ENCODE data around the gene OR2M5. TPM values are rescaled to one million over a fixed set of nuclear protein-coding genes. Genes with fewer than 3 reads are reported as not detected.

The OR2M5 gene
- total RNA-seq, 4 donors from 2014 or later, result not detected

- Histone ChIP-seq H3K36me3 (no peaks in the 10 kb centered on the region), H3K4me3 (no peak overlapping the region), H3K27ac (replicated peaks in 1 of 4) (no peak overlapping the region), H3K9me3 (peaks cover 0 to 4% (median 0%) of the 10 kb centered on the region in 4 donors), H3K4me1 (no peaks in the 10 kb centered on the region), H3K27me3 (no peaks in the 10 kb centered on the region)
- DNase-seq (ENCODE audit: extremely low spot score), result no peak
- no peak for TF ChIP-seq POLR2A (IDR thresholded peaks at IDR 0.05; ENCODE audit: low read depth)
- no peak for TF ChIP-seq EP300 (IDR thresholded peaks at IDR 0.05)
- no peak for TF ChIP-seq CTCF (IDR thresholded peaks at IDR 0.05)
- no peak for TF ChIP-seq POLR2AphosphoS5 (IDR thresholded peaks at IDR 0.05)
- WGBS, result 68% methylated on average over 7 of the region's 7 CpGs
- intact Hi-C loops (cut with DNase I), result no loop called here
These were observed 39.0 kb downstream of the OR2M5 start for GRCh38 chr1:248183996-248184395.

GRCh38 chr1:248187363-248187762 is 42.4 kb downstream of the OR2M5 start:
- Histone ChIP-seq H3K4me3 (no peak overlapping the region), H3K4me1 (no peaks in the 10 kb centered on the region), H3K27me3 (no peaks in the 10 kb centered on the region), H3K9me3 (peaks cover 0 to 2% (median 0%) of the 10 kb centered on the region in 4 donors), H3K36me3 (no peaks in the 10 kb centered on the region), H3K27ac (replicated peaks in 1 of 4) (no peak overlapping the region)
- intact Hi-C loops (cut with DNase I), result no loop called here
- TF ChIP-seq EP300 (IDR thresholded peaks at IDR 0.05), result no peak
- no peak for TF ChIP-seq POLR2AphosphoS5 (IDR thresholded peaks at IDR 0.05)
- no peak for TF ChIP-seq POLR2A (IDR thresholded peaks at IDR 0.05; ENCODE audit: low read depth)
- no peak for DNase-seq (ENCODE audit: extremely low spot score)
- 75% methylated on average over 3 of the region's 3 CpGs for WGBS

- Histone ChIP-seq H3K4me1 (no peaks in the 10 kb centered on the region), H3K9me3 (peaks cover 0 to 14% (median 5%) of the 10 kb centered on the region in 4 donors), H3K27me3 (no peaks in the 10 kb centered on the region), H3K36me3 (no peaks in the 10 kb centered on the region), H3K4me3 (no peak overlapping the region), H3K27ac (replicated peaks in 1 of 4) (no peak overlapping the region)
- TF ChIP-seq EP300 (IDR thresholded peaks at IDR 0.05) (no peak), POLR2AphosphoS5 (IDR thresholded peaks at IDR 0.05) (no peak), CTCF (IDR thresholded peaks at IDR 0.05) (no peak), POLR2A (IDR thresholded peaks at IDR 0.05; ENCODE audit: low read depth) (no peak)
- 83% methylated on average over 3 of the region's 11 CpGs for WGBS
- DNase-seq (ENCODE audit: extremely low spot score), result no peak
- intact Hi-C loops (cut with DNase I), result no loop called here
These were observed 44.1 kb downstream of the OR2M5 start for GRCh38 chr1:248189026-248189425.

GRCh38 chr1:248194117-248194516 is 49.2 kb downstream of the OR2M5 start:
- Histone ChIP-seq H3K4me1 (no peaks in the 10 kb centered on the region), H3K27ac (replicated peaks in 1 of 4) (no peak overlapping the region), H3K9me3 (peaks cover 0 to 14% (median 5%) of the 10 kb centered on the region in 4 donors), H3K4me3 (no peak overlapping the region), H3K36me3 (no peaks in the 10 kb centered on the region), H3K27me3 (no peaks in the 10 kb centered on the region)
- intact Hi-C loops (cut with DNase I), result no loop called here
- TF ChIP-seq CTCF (IDR thresholded peaks at IDR 0.05) (no peak), POLR2AphosphoS5 (IDR thresholded peaks at IDR 0.05) (no peak), EP300 (IDR thresholded peaks at IDR 0.05) (no peak), POLR2A (IDR thresholded peaks at IDR 0.05; ENCODE audit: low read depth) (no peak)
- DNase-seq (ENCODE audit: extremely low spot score), result no peak
- WGBS, result 41% methylated on average over 1 of the region's 1 CpG

Other genes starting within 250 kb of the OR2M5 start
- gene OR2W3, start 249.6 kb upstream of the OR2M5 start, total RNA-seq, result 1 to 10 TPM in 1 of 4 donors, under 1 TPM in 2, not detected in 1; 0.34 to 1.9 (median 0.83) TPM
- gene OR2T8, start 224.9 kb upstream of the OR2M5 start, total RNA-seq, result not detected
- gene OR2AJ1, start 220.3 kb upstream of the OR2M5 start, total RNA-seq, result not detected
- gene OR2L8, start 196.3 kb upstream of the OR2M5 start, total RNA-seq, result not detected
- gene OR2AK2, start 179.9 kb upstream of the OR2M5 start, total RNA-seq, result not detected
- gene OR2L5, start 131.5 kb upstream of the OR2M5 start, total RNA-seq, result not detected
- gene OR2L2, start 115.1 kb upstream of the OR2M5 start, total RNA-seq, result not detected
- not detected for gene OR2L3, start 98.3 kb upstream of the OR2M5 start, total RNA-seq
- not detected for gene OR2L13, start 50.0 kb upstream of the OR2M5 start, total RNA-seq
- gene OR2M2, start 29.7 kb downstream of the OR2M5 start, total RNA-seq, result not detected
- not detected for gene OR2M3, start 52.1 kb downstream of the OR2M5 start, total RNA-seq
- gene OR2M4, start 86.3 kb downstream of the OR2M5 start, total RNA-seq, result not detected
- gene OR2T33, start 132.8 kb downstream of the OR2M5 start, total RNA-seq, result not detected
- gene OR2T12, start 158.3 kb downstream of the OR2M5 start, total RNA-seq, result not detected
- gene OR2M7, start 179.4 kb downstream of the OR2M5 start, total RNA-seq, result not detected
- not detected for gene OR14C36, start 203.6 kb downstream of the OR2M5 start, total RNA-seq
- gene OR2T4, start 216.5 kb downstream of the OR2M5 start, total RNA-seq, result not detected
- not detected for gene OR2T6, start 230.6 kb downstream of the OR2M5 start, total RNA-seq